ES-I3 (cell line): ENCODE measurements around the gene TAB2.
"Not testable (repeated sequence)": the region's sequence is repeated elsewhere in the genome, so short reads cannot be mapped to it uniquely, and the experiment has no call there.

Experiments
- H3K36me3 ChIP-seq: 2 replicates; pipeline ENCODE4 v1.6.1; 2013; ENCODE audit warnings: mild to moderate bottlenecking, low read length, control low read depth, moderate library complexity; ENCODE audit not compliant: insufficient read depth
- H3K4me1 ChIP-seq: 2 replicates; pipeline ENCODE4 v1.6.1; 2013; ENCODE audit warnings: mild to moderate bottlenecking, control low read depth, low read length; ENCODE audit not compliant: insufficient read depth
- H3K9ac ChIP-seq: 2 replicates; pipeline ENCODE4 v1.6.1; 2013; ENCODE audit warnings: low read depth, mild to moderate bottlenecking, low read length, moderate library complexity
- H3K9me3 ChIP-seq: 2 replicates; pipeline ENCODE4 v1.6.1; 2013; ENCODE audit warnings: mild to moderate bottlenecking, low read length, moderate library complexity; ENCODE audit not compliant: control insufficient read depth, insufficient read depth

The TAB2 gene

DNA sequence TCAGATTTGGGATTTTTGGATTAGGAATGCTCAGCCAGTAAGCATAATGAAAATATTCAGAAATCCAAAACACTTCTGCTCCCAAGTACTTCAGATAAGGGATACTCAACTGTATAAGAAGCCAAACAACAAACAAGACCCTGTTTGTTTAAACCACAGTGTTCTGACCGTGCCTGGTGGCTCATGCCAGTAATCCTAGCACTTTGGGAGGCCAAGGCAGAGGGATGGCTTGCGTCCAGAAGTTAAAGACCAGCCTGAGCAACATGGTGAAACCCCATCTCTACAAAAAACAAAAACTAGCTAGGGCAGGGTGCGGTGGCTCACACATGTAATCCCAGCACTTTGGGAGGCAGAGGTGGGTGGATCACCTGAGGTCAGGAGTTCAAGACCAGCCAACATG, 142.7 kb downstream of the TAB2 start:
- not testable (repeated sequence) for H3K9ac ChIP-seq, H3K36me3 ChIP-seq, H3K4me1 ChIP-seq, H3K9me3 ChIP-seq
